Stimulated activated CD8-positive, alpha-beta memory T cell treated with anti-CD3 and anti-CD28 coated beads, Interleukin-7, amount 100 ng/mL, for 4 hours (primary cell): Measurements from ENCODE around the gene KCNMA1.
A peak's percentile ranks its signal among the peaks of the same experiment; 100 is the strongest.

Experiments used
- DNase-seq, 2 donors: peaks; one replicate each; pipeline ENCODE4 v3.0.0-alpha.2; 2020; ENCODE audit warnings: low read depth in 2 of 2

KCNMA1 gene

DNA sequence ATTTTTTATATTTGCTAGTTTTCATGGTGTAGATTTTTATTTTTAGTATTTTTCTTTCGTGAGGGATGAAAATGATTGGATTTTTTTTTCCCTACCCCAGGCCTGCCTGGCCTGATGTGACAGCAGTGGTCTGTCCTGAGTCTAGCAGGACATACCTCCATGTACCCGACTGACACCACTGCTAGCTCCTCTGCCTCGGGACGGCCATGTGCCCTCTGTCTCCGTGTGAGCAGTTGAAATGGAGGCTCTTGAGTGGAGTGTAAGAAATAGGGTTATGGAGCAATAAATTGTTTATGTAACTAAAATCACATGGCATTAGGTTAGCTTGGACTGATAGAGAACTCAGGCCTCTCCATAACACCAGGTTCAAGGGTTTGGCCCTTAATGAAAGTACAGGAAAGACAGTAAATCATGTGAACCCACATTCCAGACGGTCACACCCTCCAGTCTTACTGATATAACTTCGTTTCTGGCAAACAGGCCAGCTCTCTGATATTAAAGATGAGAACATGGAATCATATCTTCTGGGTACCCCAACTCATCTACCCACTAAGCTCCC is 734.1 kb downstream of the KCNMA1 start:
- no peak for DNase-seq

DNA sequence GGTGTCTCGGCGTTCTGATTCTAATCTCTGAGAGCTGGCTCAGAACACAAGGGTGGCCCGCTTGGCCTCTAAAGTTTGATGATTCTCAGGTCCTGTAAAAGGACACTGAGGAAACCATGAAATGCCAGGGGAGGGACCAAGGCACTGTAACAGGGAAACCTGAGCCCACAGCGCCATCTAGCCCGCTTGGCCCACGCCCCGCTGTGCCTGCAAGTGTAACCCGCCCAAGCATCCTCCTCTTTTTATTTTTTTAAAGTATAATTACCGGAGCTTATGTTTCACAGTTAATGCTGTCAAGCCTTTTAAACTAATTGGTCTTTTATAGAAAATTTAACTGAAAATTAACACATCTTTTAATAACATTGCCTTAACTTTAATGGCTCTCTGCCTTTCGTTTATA is 734.7 kb downstream of the KCNMA1 start:
- no peak for DNase-seq

DNA sequence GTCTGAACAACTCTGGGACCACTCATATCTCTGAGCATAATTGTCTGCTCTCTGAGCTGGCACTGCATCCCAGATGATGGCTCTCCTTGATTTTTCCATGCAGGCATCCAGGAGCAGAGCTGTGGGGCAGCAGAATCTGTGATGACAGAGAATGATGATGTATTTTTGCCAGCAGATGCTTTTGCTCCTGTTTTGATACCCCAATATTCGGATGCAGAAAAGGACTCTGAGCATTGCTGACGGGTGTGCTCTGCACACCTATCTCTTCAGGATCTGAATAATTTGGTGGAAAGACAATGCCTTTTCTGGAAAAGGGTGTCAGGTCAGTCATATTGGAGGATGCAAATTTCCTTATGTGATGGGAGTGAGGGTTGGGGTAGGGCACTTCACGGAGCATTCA is 735.9 kb downstream of the KCNMA1 start:
- no peak for DNase-seq

GRCh38 chr10:76899490-76899889 is 738.1 kb downstream of the KCNMA1 start:
- no peak for DNase-seq

DNA sequence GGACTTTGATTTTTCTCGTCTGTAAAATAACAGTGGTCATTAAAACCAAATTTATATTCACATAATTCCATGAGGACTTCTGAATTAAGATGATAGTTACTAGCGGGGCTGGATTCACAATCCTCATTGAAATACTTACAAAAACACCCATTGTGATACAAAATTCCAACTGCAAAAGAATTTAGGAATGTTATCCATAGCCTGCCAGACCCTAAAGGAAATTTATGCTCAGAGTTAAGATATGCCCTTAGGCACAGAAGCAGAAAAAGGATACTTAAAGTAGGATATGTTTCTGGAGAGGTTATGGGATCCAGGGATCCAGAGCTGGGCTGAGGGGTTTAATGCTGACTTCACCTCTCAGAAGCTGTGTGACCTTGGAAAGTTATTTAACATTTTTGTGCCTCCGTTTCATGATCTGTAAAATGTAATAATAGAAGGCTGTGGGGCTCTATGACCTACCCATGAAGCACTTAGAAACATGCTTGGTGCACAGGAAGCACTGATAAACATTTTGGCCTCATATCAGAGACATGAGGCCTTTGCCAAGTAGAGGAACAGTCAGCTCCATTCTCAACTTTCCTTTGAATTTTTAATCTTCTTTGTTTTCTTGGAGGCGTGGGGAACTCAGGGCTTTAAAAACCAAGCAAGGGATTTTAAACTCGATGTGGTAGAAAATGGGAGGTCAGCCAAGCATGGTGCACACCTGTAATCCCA is 744.7 kb downstream of the KCNMA1 start:
- no peak for DNase-seq

GRCh38 chr10:76887223-76888010 is 750.2 kb downstream of the KCNMA1 start:
- DNase-seq: no peak

- DNase-seq: no peak
Observed at GRCh38 chr10:76885816-76886215, 751.8 kb downstream of the KCNMA1 start.

DNA sequence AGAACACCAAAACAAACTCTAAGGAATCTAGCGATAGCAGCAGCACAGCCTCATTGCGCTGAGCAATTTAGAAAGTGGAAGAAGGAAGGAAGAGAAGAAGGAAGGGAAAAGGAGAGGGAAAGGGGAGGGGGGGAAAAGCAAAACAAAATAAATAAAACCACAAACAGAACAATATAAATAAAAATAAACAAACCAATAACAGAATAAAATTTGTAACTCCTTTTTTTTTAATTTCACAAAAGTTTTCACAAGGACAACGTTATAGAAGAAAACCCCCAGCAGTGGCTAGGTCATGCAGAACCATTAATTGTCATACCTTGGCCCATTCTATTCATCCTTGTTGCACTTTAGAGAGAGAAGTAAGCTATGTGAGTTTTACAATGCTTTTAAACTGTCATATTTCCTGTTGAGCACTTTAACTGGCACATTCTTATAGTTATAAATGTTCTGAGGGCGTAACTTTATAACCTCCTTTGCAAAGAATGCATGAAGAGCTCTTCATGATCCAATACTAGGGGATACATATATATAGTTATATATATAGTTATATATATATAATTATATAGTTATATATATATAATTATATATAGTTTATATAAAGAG is 752.8 kb downstream of the KCNMA1 start:
- no peak for DNase-seq

- DNase-seq: no peak
Observed at GRCh38 chr10:76883596-76883995, 754.0 kb downstream of the KCNMA1 start.

DNA sequence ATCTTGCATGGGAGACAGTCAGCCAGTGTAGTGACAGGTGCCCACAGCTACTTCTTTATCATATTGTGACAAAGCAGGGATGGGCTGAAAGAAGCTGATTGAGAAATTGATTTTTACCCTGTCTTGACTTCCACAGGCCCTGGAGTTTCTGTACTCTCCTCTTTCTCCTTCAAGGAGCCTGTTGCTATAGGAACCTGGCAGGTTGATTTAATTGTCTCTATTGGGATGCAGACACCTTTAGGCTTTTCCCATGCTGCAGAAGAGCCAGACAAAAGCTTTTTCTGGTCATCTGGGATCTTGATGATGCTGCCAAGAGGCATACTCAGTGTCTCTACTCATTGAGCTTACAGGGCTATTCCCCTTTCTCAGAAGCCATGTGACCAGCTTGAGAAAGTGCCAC is 754.8 kb downstream of the KCNMA1 start:
- DNase-seq: no peak

DNA sequence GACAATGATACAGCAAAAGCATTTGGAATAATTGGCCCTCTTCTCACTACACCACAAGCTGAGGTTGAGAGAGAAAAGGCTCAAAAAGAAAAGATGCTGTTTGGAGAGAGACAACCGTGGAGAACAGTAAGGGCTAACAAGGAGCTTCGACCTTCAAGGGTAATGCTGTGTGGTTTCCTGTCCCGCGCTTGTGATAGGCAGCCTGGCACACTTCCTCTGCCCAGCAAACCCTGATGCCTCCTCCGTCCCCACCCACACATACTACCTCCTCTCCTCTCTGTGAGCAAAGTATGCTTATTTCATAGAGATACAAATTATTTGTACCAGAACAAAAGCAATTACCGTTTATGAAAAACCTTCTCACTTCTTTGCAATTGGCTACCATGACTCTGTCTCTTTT is 755.4 kb downstream of the KCNMA1 start:
- DNase-seq: peak in 1 of 2 donors; percentile 4

DNA sequence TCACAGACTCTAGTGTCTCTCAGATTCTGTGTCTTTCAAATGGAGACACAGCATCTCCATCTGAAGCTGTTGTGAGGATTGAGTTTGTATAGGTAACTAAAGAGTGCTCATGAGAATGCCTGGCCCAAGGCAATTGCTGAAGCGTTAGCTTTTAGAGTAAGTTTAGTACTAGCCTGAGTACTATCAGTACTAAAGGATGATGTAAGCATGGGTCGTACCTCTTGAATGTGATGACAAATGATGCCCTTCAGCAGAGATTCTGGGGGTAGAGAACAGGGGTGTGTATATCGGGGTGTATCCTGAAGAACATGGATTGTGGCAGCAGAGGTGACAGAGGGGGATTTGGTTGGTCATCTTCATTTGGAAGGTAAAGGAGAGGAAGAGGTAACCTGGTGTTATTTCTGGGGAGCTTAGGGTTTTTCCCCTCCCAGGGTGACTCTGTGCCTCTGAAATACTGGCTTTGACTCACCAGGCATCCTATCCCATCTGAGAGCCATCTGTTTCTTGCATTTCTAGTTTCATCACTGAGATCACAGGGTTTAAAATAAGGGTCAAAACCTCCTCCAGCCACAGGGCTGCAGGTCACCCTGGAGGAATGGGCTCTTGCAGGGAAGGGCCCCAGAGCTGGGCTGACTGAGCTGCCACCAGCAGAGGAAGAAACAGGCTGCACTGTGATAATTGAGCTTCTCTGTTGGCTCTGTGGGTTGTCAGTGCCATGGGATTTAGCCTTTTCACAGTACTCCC is 756.0 kb downstream of the KCNMA1 start:
- no peak for DNase-seq

- DNase-seq: no peak
Observed at GRCh38 chr10:76880931-76881330, 756.7 kb downstream of the KCNMA1 start.

GRCh38 chr10:76879116-76879913 is 758.3 kb downstream of the KCNMA1 start:
- no peak for DNase-seq

GRCh38 chr10:76878514-76878913 is 759.1 kb downstream of the KCNMA1 start:
- no peak for DNase-seq

- DNase-seq: no peak
Observed at GRCh38 chr10:76874896-76875295, 762.7 kb downstream of the KCNMA1 start.

- DNase-seq: no peak
Observed at GRCh38 chr10:76874176-76874575, 763.4 kb downstream of the KCNMA1 start.

DNA sequence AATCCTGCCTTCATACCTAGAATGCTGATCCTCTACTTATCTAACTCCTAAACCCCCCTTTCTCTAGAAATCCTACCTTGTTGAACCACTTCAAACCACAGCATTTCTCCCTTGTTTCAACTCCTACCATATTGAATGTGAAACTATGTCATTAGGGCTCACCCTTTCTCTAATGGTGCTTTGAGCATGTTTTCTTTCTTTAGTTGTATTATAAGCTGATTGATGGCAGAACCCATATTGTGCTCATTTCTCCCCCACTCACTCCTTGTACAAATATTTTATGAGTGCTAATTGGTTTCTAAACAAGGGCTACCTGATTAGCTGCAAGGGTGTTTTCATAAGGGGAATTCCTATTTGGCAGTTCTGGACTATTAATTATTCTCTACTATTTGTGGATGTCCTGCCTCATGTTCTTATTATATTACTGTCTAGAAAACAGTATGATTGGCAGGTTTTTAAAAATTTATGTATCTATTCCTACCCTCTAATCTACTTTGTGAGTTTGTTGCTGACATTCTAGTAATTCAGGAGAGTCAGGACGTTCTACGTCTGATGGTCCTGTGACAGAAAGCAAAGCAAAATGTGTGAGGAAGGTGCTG is 765.8 kb downstream of the KCNMA1 start:
- no peak for DNase-seq

GRCh38 chr10:76869931-76870330 is 767.7 kb downstream of the KCNMA1 start:
- no peak for DNase-seq

DNA sequence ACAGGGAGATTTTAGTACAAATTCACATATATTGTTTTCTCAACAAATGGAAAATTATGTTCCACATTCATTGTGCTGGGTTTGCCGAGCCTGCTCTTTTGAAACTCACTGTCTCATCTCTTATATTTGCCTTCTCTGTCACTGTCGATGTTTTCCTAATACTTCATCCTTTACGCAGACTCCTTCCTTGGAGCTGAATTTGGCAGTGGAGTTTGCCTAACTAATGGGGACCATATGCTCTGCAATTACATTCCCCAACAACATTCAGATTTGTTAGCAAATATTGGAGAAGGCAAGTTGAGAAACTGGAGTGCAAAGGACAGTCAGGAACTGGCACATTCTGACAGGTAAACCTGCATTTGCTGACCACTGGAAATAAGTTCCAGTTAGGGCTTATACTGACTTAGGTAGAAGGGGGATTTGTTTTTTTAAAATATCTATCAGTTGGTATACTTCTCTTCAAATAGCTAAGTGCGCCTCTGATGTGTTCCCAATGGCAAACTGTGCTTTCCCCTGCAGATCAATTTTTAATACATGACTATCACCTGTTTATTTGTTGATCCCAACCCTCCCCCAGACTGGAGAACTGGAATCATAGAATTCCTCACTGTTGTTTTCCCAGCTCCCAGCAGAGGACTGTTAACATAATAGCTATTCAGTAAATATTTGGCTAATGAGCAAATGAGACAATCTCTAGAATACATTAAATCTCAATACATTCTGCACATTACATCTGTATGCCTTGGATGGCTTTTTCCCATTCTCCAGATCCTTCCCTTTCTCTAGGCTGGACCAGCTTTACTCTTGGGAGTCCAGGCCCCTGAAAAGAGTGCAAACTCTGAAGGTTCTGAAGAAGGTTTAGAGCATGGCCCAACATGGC is 769.3 kb downstream of the KCNMA1 start:
- DNase-seq: no peak
